SK-N-SH treated with all-trans-retinoic acid at 6 μM for 48 hours (cell line): ENCODE data around the gene CPNE8.

ENCODE experiments used
- ATAC-seq: fragments of 200-7000 bp; cut with Tn5 transposase; 3 replicates; pipeline ENCODE4 v1.9.1; 2020; ENCODE audit warnings: mild to moderate bottlenecking, moderate library complexity
- ARNTL ChIP-seq: fragments of 450-650 bp; formaldehyde crosslinking; IDR thresholded peaks from 2 replicates; pipeline ENCODE4 v1.5.0; 2020; ENCODE audit warnings: low read depth, mild to moderate bottlenecking, moderate library complexity, borderline replicate concordance
- BACH2 ChIP-seq: fragments of 250-450 bp; sonication (Bioruptor Pico); IDR thresholded peaks from 2 replicates; pipeline ENCODE4 v1.9.0; 2021; ENCODE audit warnings: mild to moderate bottlenecking, borderline replicate concordance
- CSDC2 ChIP-seq: fragments of 250-450 bp; sonication (Bioruptor Pico); IDR thresholded peaks from 2 replicates; pipeline ENCODE4 v1.5.0; 2020; ENCODE audit warnings: mild to moderate bottlenecking, moderate library complexity
- ESRRG ChIP-seq: fragments of 250-450 bp; sonication (Bioruptor Pico); IDR thresholded peaks from 2 replicates; pipeline ENCODE4 v1.6.1; 2021; ENCODE audit warnings: mild to moderate bottlenecking
- GLIS3 ChIP-seq: fragments of 250-450 bp; sonication (Bioruptor Pico); IDR thresholded peaks from 2 replicates; pipeline ENCODE4 v1.5.0; 2020; ENCODE audit warnings: mild to moderate bottlenecking, moderate library complexity
- ISL1 ChIP-seq: fragments of 250-450 bp; sonication (Bioruptor Pico); IDR thresholded peaks from 2 replicates; pipeline ENCODE4 v2.1.2; 2022; ENCODE audit warnings: mild to moderate bottlenecking, moderate library complexity
- OSR1 ChIP-seq: fragments of 250-450 bp; sonication (Bioruptor Pico); IDR thresholded peaks from 2 replicates; pipeline ENCODE4 v1.8.0; 2022; ENCODE audit warnings: moderate library complexity, mild to moderate bottlenecking, inconsistent platforms
- PPARA ChIP-seq: fragments of 250-450 bp; sonication (Bioruptor Pico); IDR thresholded peaks from 2 replicates; pipeline ENCODE4 v1.5.0; 2020; ENCODE audit warnings: mild to moderate bottlenecking, borderline replicate concordance
- RARB ChIP-seq: fragments of 250-450 bp; sonication (Bioruptor Pico); IDR thresholded peaks from 2 replicates; pipeline ENCODE4 v1.8.0; 2021; ENCODE audit warnings: mild to moderate bottlenecking, moderate library complexity
- SNAI2 ChIP-seq: fragments of 250-450 bp; sonication (Bioruptor Pico); IDR thresholded peaks from 2 replicates; pipeline ENCODE4 v1.5.0; 2020; ENCODE audit warnings: mild to moderate bottlenecking, moderate library complexity
- TCF4 ChIP-seq: fragments of 250-450 bp; sonication (Bioruptor Pico); IDR thresholded peaks from 2 replicates; pipeline ENCODE4 v1.8.0; 2021; ENCODE audit warnings: mild to moderate bottlenecking, moderate library complexity, borderline replicate concordance
- TOX ChIP-seq: fragments of 250-450 bp; sonication (Bioruptor Pico); IDR thresholded peaks from 2 replicates; pipeline ENCODE4 v1.8.0; 2021; ENCODE audit warnings: mild to moderate bottlenecking, moderate library complexity, borderline replicate concordance
- TSHZ2 ChIP-seq: fragments of 250-450 bp; sonication (Bioruptor Pico); IDR thresholded peaks from 2 replicates; pipeline ENCODE4 v1.5.0; 2020; ENCODE audit warnings: mild to moderate bottlenecking, moderate library complexity
- ZC3H10 ChIP-seq: fragments of 250-450 bp; sonication (Bioruptor Pico); IDR thresholded peaks from 2 replicates; pipeline ENCODE4 v1.5.1; 2021; ENCODE audit warnings: mild to moderate bottlenecking, moderate library complexity
- ZFP3 ChIP-seq: fragments of 250-450 bp; sonication (Bioruptor Pico); IDR thresholded peaks from 2 replicates; pipeline ENCODE4 v1.5.0; 2020; ENCODE audit warnings: mild to moderate bottlenecking, moderate library complexity
- ZFP30 ChIP-seq: fragments of 450-650 bp; formaldehyde crosslinking; IDR thresholded peaks from 2 replicates; pipeline ENCODE4 v1.5.0; 2022; ENCODE audit warnings: mild to moderate bottlenecking, moderate library complexity
- ZNF565 ChIP-seq: fragments of 450-650 bp; formaldehyde crosslinking; conservative IDR thresholded peaks from 2 replicates; pipeline ENCODE4 v1.5.0; 2020; ENCODE audit warnings: low read depth, mild to moderate bottlenecking, moderate library complexity
- ZNF70 ChIP-seq: fragments of 450-650 bp; formaldehyde crosslinking; IDR thresholded peaks from 2 replicates; pipeline ENCODE4 v1.5.0; 2020; ENCODE audit warnings: mild to moderate bottlenecking, moderate library complexity
- ZNF8 ChIP-seq: fragments of 450-650 bp; formaldehyde crosslinking; IDR thresholded peaks from 2 replicates; pipeline ENCODE4 v1.5.0; 2020; ENCODE audit warnings: mild to moderate bottlenecking, moderate library complexity
- TF ChIP-seq, protein P1 (sequence below): fragments of 250-450 bp; sonication (Bioruptor Pico); IDR thresholded peaks from 2 replicates; pipeline ENCODE4 v1.8.0; 2020; ENCODE audit warnings: mild to moderate bottlenecking, moderate library complexity, borderline replicate concordance
- TF ChIP-seq, protein P2 (sequence below): fragments of 250-450 bp; sonication (Bioruptor Pico); IDR thresholded peaks from 2 replicates; pipeline ENCODE4 v1.8.0; 2021; ENCODE audit warnings: low read depth, mild to moderate bottlenecking, moderate library complexity, borderline replicate concordance

Gene CPNE8

DNA sequence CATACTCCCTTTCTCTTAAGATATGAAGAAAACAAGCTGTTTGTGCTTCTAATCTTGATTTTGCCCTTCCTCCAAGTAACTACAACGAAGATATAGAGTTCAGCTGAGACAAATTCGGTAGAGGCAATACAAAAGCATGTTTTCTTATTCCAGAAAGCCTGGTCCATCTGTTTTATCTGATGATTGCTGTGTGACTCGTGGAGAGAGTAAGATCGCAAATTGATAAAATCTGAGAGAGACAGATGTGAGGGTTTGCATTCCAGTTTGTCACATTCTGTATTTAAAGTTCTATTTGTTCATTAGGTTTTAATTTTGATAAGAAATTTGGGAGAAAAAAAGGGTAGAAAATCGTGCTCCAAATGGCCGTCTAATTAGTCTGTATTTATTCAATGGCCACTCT, 192.1 kb downstream of the CPNE8 start:
- TF ChIP-seq ESRRG (CRISPR knock-in tag), result no peak
- no peak for TF ChIP-seq OSR1 (CRISPR knock-in tag)
- TF ChIP-seq TCF4 (CRISPR knock-in tag), result no peak
- no peak for TF ChIP-seq GLIS3
- TF ChIP-seq TOX (CRISPR knock-in tag), result no peak
- TF ChIP-seq ISL1 (CRISPR knock-in tag), result no peak
- TF ChIP-seq ARNTL, result no peak
- no peak for TF ChIP-seq PPARA
- no peak for ATAC-seq

DNA sequence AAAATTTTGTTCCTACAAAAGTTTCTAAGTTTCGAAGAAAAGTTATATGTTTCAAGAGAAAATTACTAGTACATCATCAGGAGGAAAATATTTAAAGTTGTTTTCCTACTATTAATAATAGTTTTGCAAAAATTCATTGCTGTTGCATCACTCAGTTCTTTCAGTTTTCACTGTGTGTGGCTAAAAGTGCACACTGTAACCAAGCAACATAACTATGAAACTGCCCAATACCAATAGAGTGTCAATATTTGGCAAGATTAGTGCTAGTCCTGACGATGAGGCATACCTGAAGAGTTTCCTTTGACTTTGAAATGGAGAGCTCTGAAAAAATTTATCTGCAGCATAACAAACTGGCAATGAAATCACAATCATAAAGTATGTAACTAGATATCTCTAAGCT, 194.3 kb downstream of the CPNE8 start:
- no peak for TF ChIP-seq ISL1 (CRISPR knock-in tag)
- TF ChIP-seq, protein P1, sequence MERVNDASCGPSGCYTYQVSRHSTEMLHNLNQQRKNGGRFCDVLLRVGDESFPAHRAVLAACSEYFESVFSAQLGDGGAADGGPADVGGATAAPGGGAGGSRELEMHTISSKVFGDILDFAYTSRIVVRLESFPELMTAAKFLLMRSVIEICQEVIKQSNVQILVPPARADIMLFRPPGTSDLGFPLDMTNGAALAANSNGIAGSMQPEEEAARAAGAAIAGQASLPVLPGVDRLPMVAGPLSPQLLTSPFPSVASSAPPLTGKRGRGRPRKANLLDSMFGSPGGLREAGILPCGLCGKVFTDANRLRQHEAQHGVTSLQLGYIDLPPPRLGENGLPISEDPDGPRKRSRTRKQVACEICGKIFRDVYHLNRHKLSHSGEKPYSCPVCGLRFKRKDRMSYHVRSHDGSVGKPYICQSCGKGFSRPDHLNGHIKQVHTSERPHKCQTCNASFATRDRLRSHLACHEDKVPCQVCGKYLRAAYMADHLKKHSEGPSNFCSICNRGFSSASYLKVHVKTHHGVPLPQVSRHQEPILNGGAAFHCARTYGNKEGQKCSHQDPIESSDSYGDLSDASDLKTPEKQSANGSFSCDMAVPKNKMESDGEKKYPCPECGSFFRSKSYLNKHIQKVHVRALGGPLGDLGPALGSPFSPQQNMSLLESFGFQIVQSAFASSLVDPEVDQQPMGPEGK, result no peak
- no peak for TF ChIP-seq ZC3H10 (CRISPR knock-in tag)
- ATAC-seq, result no peak

DNA sequence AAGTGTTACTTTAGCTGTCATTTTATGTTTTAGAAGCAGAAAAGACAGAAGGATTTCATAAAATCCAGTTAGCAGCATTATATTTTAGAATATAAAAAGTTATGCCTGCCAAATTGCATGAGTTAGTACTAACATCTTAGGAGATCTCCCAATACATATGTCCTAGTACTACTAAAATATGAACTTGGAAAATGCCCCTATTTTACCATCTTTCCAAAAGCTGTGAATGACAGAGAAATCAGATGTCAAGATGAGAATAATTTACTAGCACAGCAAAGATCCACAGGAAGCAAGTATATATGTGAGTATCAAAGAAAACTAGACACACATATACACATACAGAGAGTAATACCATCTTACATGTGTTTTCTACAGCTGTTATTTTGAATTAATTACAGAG, 196.9 kb downstream of the CPNE8 start:
- ATAC-seq, result no peak
- no peak for TF ChIP-seq ISL1 (CRISPR knock-in tag)
- TF ChIP-seq, protein P1, result no peak
- TF ChIP-seq TCF4 (CRISPR knock-in tag), result no peak

GRCh38 chr12:38707648-38708047, 197.7 kb downstream of the CPNE8 start:
- ATAC-seq, result no peak
- TF ChIP-seq BACH2 (no peak), TOX (CRISPR knock-in tag) (no peak), ZNF70 (no peak), ZNF565 (no peak), RARB (CRISPR knock-in tag) (no peak), ZFP3 (CRISPR knock-in tag) (no peak), PPARA (no peak), TSHZ2 (CRISPR knock-in tag) (no peak), ARNTL (no peak), CSDC2 (CRISPR knock-in tag) (no peak), SNAI2 (CRISPR knock-in tag) (no peak), ZFP30 (no peak), OSR1 (CRISPR knock-in tag) (no peak), TCF4 (CRISPR knock-in tag) (no peak), ISL1 (CRISPR knock-in tag) (no peak), ESRRG (CRISPR knock-in tag) (no peak), ZC3H10 (CRISPR knock-in tag) (no peak), ZNF8 (CRISPR knock-in tag) (no peak)
- TF ChIP-seq, protein P2, sequence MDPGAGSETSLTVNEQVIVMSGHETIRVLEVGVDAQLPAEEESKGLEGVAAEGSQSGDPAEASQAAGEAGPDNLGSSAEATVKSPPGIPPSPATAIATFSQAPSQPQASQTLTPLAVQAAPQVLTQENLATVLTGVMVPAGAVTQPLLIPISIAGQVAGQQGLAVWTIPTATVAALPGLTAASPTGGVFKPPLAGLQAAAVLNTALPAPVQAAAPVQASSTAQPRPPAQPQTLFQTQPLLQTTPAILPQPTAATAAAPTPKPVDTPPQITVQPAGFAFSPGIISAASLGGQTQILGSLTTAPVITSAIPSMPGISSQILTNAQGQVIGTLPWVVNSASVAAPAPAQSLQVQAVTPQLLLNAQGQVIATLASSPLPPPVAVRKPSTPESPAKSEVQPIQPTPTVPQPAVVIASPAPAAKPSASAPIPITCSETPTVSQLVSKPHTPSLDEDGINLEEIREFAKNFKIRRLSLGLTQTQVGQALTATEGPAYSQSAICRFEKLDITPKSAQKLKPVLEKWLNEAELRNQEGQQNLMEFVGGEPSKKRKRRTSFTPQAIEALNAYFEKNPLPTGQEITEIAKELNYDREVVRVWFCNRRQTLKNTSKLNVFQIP (CRISPR knock-in tag), result no peak
- TF ChIP-seq, protein P1, result no peak
- TF ChIP-seq, all 23 proteins: peak for 0
